BE2C (cell line): ENCODE results near the gene NPAS3.

Experiments
- DNase-seq: peaks from one replicate; pipeline ENCODE4 v3.0.0-alpha.2; 2020
- H3K27me3 ChIP-seq: fragments of 250-450 bp; sonication (Bioruptor Pico); 2 replicates; pipeline ENCODE4 v1.5.1; 2020; ENCODE audit warnings: mild to moderate bottlenecking
- H3K36me3 ChIP-seq: fragments of 250-450 bp; sonication (Bioruptor Pico); 2 replicates; pipeline ENCODE4 v1.5.1; 2020; ENCODE audit warnings: mild to moderate bottlenecking
- H3K4me1 ChIP-seq: fragments of 250-450 bp; sonication (Bioruptor Pico); 2 replicates; pipeline ENCODE4 v1.5.1; 2020
- H3K4me3 ChIP-seq: 2 replicates; pipeline ENCODE4 v1.5.1; 2011; ENCODE audit warnings: low read depth, low read length
- H3K9me3 ChIP-seq: fragments of 250-450 bp; sonication (Bioruptor Pico); 2 replicates; pipeline ENCODE4 v1.5.1; 2020
- TF ChIP-seq, protein P1 (sequence below): IDR thresholded peaks from 2 replicates; pipeline ENCODE4 v1.5.1; 2012; ENCODE audit warnings: mild to moderate bottlenecking, low read depth, low read length

Gene NPAS3

DNA sequence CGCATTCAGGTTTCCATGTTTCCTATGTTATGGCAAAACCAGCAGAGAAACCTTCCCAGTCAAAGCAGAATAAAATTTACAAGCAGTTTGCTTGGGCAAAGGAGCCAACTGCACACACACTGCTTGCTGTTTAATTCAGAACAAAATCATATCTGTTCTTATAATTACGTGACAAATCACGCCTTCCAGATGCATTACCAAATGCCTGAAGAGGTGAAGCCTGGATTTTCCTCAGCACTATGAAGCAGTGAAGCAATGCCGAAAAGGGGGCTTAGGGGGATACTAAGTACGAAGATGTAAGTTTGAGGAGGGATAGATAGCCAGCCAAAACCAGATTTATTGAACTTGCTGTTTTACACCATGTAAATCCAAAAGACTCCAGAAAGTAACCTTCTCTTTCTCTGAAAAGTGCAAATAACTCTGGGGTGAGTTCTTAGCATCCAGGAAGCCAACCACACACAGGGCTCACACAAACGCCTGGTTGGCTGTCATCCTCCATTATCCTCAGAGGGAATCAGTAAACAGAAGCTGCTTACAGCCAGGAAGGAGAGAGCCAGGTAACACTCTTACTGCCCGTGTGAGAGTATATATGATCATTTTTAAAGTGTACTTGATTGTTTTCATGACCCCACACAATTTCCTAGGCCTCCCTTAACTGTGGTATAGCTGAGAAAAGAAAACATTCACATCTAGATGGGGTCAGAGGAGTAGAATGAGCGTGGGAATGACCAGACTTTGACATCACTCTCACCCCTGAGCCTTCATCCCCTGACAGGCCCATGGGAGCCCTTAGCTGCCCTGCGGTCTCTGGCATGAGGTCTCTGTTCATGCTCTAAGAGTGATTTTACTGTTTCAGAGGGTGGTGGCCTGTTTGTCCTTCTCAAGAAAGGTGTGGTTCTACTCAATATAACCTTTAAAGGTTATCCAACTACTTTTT, 569.7 kb downstream of the NPAS3 start:
- no peaks in the 10 kb centered on the region for H3K36me3 ChIP-seq
- DNase-seq, result no peak
- no peak overlapping the region for H3K4me3 ChIP-seq
- H3K4me1 ChIP-seq, result peaks cover 31% of the 10 kb centered on the region
- H3K27me3 ChIP-seq, result peaks cover 9% of the 10 kb centered on the region
- H3K9me3 ChIP-seq, result no peaks in the 10 kb centered on the region
- TF ChIP-seq, protein P1, sequence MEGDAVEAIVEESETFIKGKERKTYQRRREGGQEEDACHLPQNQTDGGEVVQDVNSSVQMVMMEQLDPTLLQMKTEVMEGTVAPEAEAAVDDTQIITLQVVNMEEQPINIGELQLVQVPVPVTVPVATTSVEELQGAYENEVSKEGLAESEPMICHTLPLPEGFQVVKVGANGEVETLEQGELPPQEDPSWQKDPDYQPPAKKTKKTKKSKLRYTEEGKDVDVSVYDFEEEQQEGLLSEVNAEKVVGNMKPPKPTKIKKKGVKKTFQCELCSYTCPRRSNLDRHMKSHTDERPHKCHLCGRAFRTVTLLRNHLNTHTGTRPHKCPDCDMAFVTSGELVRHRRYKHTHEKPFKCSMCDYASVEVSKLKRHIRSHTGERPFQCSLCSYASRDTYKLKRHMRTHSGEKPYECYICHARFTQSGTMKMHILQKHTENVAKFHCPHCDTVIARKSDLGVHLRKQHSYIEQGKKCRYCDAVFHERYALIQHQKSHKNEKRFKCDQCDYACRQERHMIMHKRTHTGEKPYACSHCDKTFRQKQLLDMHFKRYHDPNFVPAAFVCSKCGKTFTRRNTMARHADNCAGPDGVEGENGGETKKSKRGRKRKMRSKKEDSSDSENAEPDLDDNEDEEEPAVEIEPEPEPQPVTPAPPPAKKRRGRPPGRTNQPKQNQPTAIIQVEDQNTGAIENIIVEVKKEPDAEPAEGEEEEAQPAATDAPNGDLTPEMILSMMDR, result no peak

DNA sequence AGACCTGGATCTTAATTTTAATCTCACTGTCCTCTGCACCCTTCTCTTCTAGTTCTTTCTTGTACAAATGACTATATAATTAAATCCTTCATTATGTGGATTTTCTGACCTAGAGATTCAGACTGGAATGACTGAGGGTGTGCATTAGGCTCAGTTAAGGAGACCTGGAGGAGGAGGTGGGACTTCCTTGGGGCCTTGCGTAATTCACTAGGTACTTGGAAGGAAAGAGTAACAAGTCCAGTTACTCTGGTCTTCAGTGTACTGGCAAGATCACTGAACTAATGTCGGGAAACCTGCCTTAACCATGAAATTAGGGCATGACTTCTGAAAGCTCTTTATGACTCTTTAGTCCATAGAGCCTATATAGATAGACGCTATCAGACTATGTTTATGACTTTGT, 570.8 kb downstream of the NPAS3 start:
- H3K36me3 ChIP-seq, result no peaks in the 10 kb centered on the region
- H3K4me3 ChIP-seq, result no peak overlapping the region
- H3K27me3 ChIP-seq, result peaks cover 12% of the 10 kb centered on the region
- H3K9me3 ChIP-seq, result no peaks in the 10 kb centered on the region
- no peak for DNase-seq
- TF ChIP-seq, protein P1, result no peak
- peaks cover 34% of the 10 kb centered on the region for H3K4me1 ChIP-seq

DNA sequence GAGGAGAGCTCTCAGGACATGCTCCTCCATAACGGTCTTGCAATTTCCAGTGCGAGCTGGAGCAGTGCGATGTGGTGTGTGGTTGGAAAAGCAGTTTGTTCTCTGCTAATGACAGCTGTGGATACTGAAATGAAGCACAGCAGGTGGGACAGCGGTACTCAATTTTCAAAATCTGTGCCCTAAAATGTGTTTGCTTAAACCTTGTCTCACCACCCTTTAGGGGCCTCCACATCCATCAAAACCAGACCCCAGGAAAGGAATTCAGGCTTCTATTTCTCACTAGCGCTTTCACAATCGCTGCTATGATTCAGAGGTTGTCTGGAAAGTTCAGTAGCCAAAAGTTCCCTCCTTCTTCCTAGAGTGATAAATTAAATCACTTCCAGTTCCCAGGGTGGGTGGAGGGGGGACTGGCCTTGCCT, 571.4 kb downstream of the NPAS3 start:
- Histone ChIP-seq H3K4me3 (no peak overlapping the region), H3K36me3 (no peaks in the 10 kb centered on the region), H3K4me1 (peaks cover 34% of the 10 kb centered on the region), H3K27me3 (peaks cover 12% of the 10 kb centered on the region), H3K9me3 (no peaks in the 10 kb centered on the region)
- DNase-seq, result peak; percentile 35
- TF ChIP-seq, protein P1, result no peak

GRCh38 chr14:33510991-33511390, 572.3 kb downstream of the NPAS3 start:
- TF ChIP-seq, protein P1, result no peak
- Histone ChIP-seq H3K4me1 (peaks cover 26% of the 10 kb centered on the region), H3K4me3 (no peak overlapping the region), H3K27me3 (peaks cover 12% of the 10 kb centered on the region), H3K9me3 (no peaks in the 10 kb centered on the region), H3K36me3 (no peaks in the 10 kb centered on the region)
- peak; percentile 64 for DNase-seq

DNA sequence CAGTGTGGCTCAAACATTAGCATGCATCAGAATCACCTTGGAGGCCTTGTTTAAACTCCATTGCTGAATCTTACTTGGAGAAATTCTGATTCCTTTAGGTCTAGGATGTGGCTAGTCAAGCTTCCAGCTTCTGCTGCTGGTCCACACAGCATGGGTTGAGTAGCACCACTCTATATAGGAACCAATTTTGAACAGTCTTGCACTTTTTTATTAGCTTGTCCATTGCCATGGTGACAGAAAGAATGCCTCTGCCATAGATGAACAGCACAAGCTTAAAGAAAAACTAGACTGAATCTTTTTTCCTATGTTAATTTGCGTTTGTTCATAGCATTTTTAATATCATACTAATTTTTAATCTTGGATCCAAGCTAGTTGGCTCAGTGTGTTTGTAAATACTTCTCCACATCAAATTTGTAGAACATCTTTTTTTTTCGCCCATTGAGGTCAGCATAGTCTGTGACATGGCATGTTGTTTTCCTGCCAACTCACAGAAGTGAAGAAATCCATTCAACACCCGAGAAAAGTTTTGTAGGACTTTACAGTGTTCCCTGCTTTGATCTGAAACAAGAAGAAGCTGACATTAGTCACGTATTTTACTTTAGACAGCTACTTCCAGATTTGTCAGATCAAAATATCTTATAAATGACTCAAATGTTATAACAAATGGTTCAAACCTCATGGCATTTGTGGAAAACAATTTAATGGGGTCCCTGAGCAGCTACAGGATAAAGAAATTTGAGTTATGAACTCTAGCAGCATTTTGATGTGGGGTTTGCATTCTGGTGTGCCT, 573.4 kb downstream of the NPAS3 start:
- Histone ChIP-seq H3K4me3 (no peak overlapping the region), H3K4me1 (peaks cover 25% of the 10 kb centered on the region), H3K9me3 (no peaks in the 10 kb centered on the region), H3K27me3 (peaks cover 12% of the 10 kb centered on the region), H3K36me3 (no peaks in the 10 kb centered on the region)
- TF ChIP-seq, protein P1, result no peak
- no peak for DNase-seq
